ENCODE results near the gene KRT75.

Gene KRT75

GRCh38 chr12:52439845-52440244 lies 5.7 kb upstream of the KRT75 start:
- no peak for DNase-seq (ENCODE audit: low read depth)

- no peak for DNase-seq (ENCODE audit: low read depth)
These were observed 5.2 kb upstream of the KRT75 start for GRCh38 chr12:52439420-52439819.

GRCh38 chr12:52438305-52439301 lies 4.4 kb upstream of the KRT75 start:
- no peak for DNase-seq (ENCODE audit: low read depth)

- DNase-seq (ENCODE audit: low read depth) = no peak
These were observed 3.3 kb upstream of the KRT75 start for GRCh38 chr12:52437508-52437907.

GRCh38 chr12:52436828-52437474 lies 2.8 kb upstream of the KRT75 start:
- no peak for DNase-seq (ENCODE audit: low read depth)

- DNase-seq (ENCODE audit: low read depth) = no peak
These were observed 2.0 kb upstream of the KRT75 start for GRCh38 chr12:52436000-52436827.

- no peak for DNase-seq (ENCODE audit: low read depth)
These were observed 1.5 kb upstream of the KRT75 start for GRCh38 chr12:52435659-52435999.

- no peak for DNase-seq (ENCODE audit: low read depth)
These were observed 774 bp upstream of the KRT75 start for GRCh38 chr12:52434760-52435530.

- no peak for DNase-seq (ENCODE audit: low read depth)
These were observed 580 bp downstream of the KRT75 start for GRCh38 chr12:52433501-52434080.

- DNase-seq (ENCODE audit: low read depth) = no peak
These were observed 1.5 kb downstream of the KRT75 start for GRCh38 chr12:52432559-52433207.

GRCh38 chr12:52428121-52428520 lies 6.0 kb downstream of the KRT75 start:
- DNase-seq (ENCODE audit: low read depth) = no peak

- DNase-seq (ENCODE audit: low read depth) = no peak
These were observed 7.1 kb downstream of the KRT75 start for GRCh38 chr12:52427083-52427482.

GRCh38 chr12:52426034-52426433 lies 8.1 kb downstream of the KRT75 start:
- DNase-seq (ENCODE audit: low read depth) = no peak

GRCh38 chr12:52425466-52425865 lies 8.7 kb downstream of the KRT75 start:
- no peak for DNase-seq (ENCODE audit: low read depth)

GRCh38 chr12:52423661-52424500 lies 10.3 kb downstream of the KRT75 start:
- no peak for DNase-seq (ENCODE audit: low read depth)

GRCh38 chr12:52423035-52423434 lies 11.1 kb downstream of the KRT75 start:
- no peak for DNase-seq (ENCODE audit: low read depth)

GRCh38 chr12:52419656-52420055 lies 14.5 kb downstream of the KRT75 start:
- DNase-seq (ENCODE audit: low read depth) = no peak

GRCh38 chr12:52418576-52419110 lies 15.5 kb downstream of the KRT75 start:
- DNase-seq (ENCODE audit: low read depth) = no peak

- no peak for DNase-seq (ENCODE audit: low read depth)
These were observed 16.4 kb downstream of the KRT75 start for GRCh38 chr12:52417740-52418139.

- DNase-seq (ENCODE audit: low read depth) = no peak
These were observed 17.4 kb downstream of the KRT75 start for GRCh38 chr12:52416795-52417194.
